WERI-Rb-1 (cell line): ENCODE results near the gene CENPT.

Source experiments
- DNase-seq: peaks from one replicate; pipeline ENCODE4 v3.0.0-alpha.2; 2020
- H3K27ac ChIP-seq: fragments of 250-450 bp; sonication (Bioruptor Pico); 2 replicates; pipeline ENCODE4 v1.5.1; 2020; ENCODE audit warnings: mild to moderate bottlenecking, moderate library complexity
- H3K27me3 ChIP-seq: fragments of 250-450 bp; sonication (Bioruptor Pico); 2 replicates; pipeline ENCODE4 v1.5.1; 2021; ENCODE audit warnings: mild to moderate bottlenecking, low read depth, moderate library complexity; ENCODE audit not compliant: insufficient read depth, severe bottlenecking
- H3K36me3 ChIP-seq: fragments of 250-450 bp; sonication (Bioruptor Pico); 2 replicates; pipeline ENCODE4 v1.5.1; 2020; ENCODE audit warnings: mild to moderate bottlenecking, moderate library complexity
- H3K4me3 ChIP-seq: 2 replicates; pipeline ENCODE4 v1.5.1; 2011; ENCODE audit warnings: low read depth, mild to moderate bottlenecking, control low read depth, low read length
- H3K9me3 ChIP-seq: fragments of 250-450 bp; sonication (Bioruptor Pico); 2 replicates; pipeline ENCODE4 v1.5.1; 2021; ENCODE audit warnings: mild to moderate bottlenecking, moderate library complexity; ENCODE audit not compliant: severe bottlenecking
- CTCF ChIP-seq: IDR thresholded peaks from 2 replicates; pipeline ENCODE4 v1.5.1; 2011; ENCODE audit warnings: low read depth, mild to moderate bottlenecking, control low read depth, inconsistent platforms, low read length

CENPT gene

GRCh38 chr16:67801883-67802282 lies 45.6 kb downstream of the CENPT start:
- TF ChIP-seq CTCF = no peak
- no peak for DNase-seq
- H3K9me3 ChIP-seq = no peaks in the 10 kb centered on the region
- H3K27ac ChIP-seq = no peak overlapping the region
- H3K27me3 ChIP-seq = no peaks in the 10 kb centered on the region
- peaks cover 62% of the 10 kb centered on the region for H3K36me3 ChIP-seq
- H3K4me3 ChIP-seq = no peak overlapping the region

- no peak overlapping the region for H3K27ac ChIP-seq
- H3K36me3 ChIP-seq = peaks cover 64% of the 10 kb centered on the region
- no peak for TF ChIP-seq CTCF
- H3K27me3 ChIP-seq = no peaks in the 10 kb centered on the region
- H3K4me3 ChIP-seq = no peak overlapping the region
- no peaks in the 10 kb centered on the region for H3K9me3 ChIP-seq
- no peak for DNase-seq
Measured at GRCh38 chr16:67801241-67801640, 46.3 kb downstream of the CENPT start.

GRCh38 chr16:67800338-67800926 lies 47.1 kb downstream of the CENPT start:
- TF ChIP-seq CTCF = no peak
- H3K4me3 ChIP-seq = no peak overlapping the region
- H3K36me3 ChIP-seq = peaks cover 64% of the 10 kb centered on the region
- H3K27me3 ChIP-seq = no peaks in the 10 kb centered on the region
- no peak for DNase-seq
- no peaks in the 10 kb centered on the region for H3K9me3 ChIP-seq
- no peak overlapping the region for H3K27ac ChIP-seq

GRCh38 chr16:67796099-67796718 lies 51.3 kb downstream of the CENPT start:
- peak overlapping the region; percentile 47 for H3K27ac ChIP-seq
- no peaks in the 10 kb centered on the region for H3K9me3 ChIP-seq
- peak; percentile 45 for DNase-seq
- H3K27me3 ChIP-seq = no peaks in the 10 kb centered on the region
- peaks cover 33% of the 10 kb centered on the region for H3K36me3 ChIP-seq
- TF ChIP-seq CTCF = no peak
- no peak overlapping the region for H3K4me3 ChIP-seq

- Histone ChIP-seq H3K9me3 (no peaks in the 10 kb centered on the region), H3K4me3 (no peak overlapping the region), H3K27ac (no peak overlapping the region), H3K36me3 (peaks cover 5% of the 10 kb centered on the region), H3K27me3 (no peaks in the 10 kb centered on the region)
- no peak for TF ChIP-seq CTCF
- DNase-seq = no peak
Measured at GRCh38 chr16:67790071-67790470, 57.4 kb downstream of the CENPT start.

GRCh38 chr16:67786491-67786890 lies 61.0 kb downstream of the CENPT start:
- Histone ChIP-seq H3K36me3 (peaks cover 5% of the 10 kb centered on the region), H3K27ac (no peak overlapping the region)
- DNase-seq = no peak

More at GRCh38 chr16:67786491-67786890, 61.0 kb downstream of the CENPT start:
- no peak for TF ChIP-seq CTCF
- H3K4me3 ChIP-seq = no peak overlapping the region
- H3K27me3 ChIP-seq = no peaks in the 10 kb centered on the region
- no peaks in the 10 kb centered on the region for H3K9me3 ChIP-seq
